Heart left ventricle (tissue), 13 donors: ENCODE measurements around the gene NDUFAF2.
"Not testable (repeated sequence)": the region's sequence is repeated elsewhere in the genome, so short reads cannot be mapped to it uniquely, and the experiment has no call there.

ENCODE experiments used
- POLR2A ChIP-seq, 2 donors: fragments of 450-650 bp; IDR thresholded peaks; one replicate each; pipeline ENCODE4 v1.6.1; 2017; ENCODE audit warnings: antibody characterized with exemption in 2 of 2, mild to moderate bottlenecking in 2 of 2, moderate library complexity in 2 of 2
- TF ChIP-seq, protein P1 (sequence below), 12 donors: fragments of 200-600 bp; sonication (generic) in 4 of 12; IDR thresholded peaks; one replicate each; pipeline versions ENCODE4 v1.5.0 to v1.8.0; 2018 to 2022; ENCODE audit warnings: antibody characterized with exemption in 12 of 12, mild to moderate bottlenecking in 5 of 12
- donor health status: ischemic (EF 13 %, LVEDD 7.1; RV severe dilation, severe dysfunction).
- donor health status: DM: no; HTN: yes; CAD: no.
- donor health status: DM: no; HTN: no; CAD: no.
- donor health status: ischemic (EF 25% LVEDD 6.9; RV normal size, moderate dysfunction).
- donor health status: ischemic (EF 25% LVEDD 5.7; RV mildly dilated, moderate dysfunction).
- donor health status: ischemic (EF 35%, LVEDD 5.7; RV mildly dilated, moderate dysfunction).
- donor health status: nonischemic (EF 11% LVEDD 7.7; RV severe dilation, severe dysfunction).
- donor health status: DM: yes; HTN: yes; CAD: no.
- donor health status: PGD.
- donor health status: ischemic (EF 29% LVEDD 5.4; RV normal size, mild dysfunction).
- donor health status: nonischemic (EF 23%, LVEDD 6.1; RV moderate dilation, normal function).

DNA sequence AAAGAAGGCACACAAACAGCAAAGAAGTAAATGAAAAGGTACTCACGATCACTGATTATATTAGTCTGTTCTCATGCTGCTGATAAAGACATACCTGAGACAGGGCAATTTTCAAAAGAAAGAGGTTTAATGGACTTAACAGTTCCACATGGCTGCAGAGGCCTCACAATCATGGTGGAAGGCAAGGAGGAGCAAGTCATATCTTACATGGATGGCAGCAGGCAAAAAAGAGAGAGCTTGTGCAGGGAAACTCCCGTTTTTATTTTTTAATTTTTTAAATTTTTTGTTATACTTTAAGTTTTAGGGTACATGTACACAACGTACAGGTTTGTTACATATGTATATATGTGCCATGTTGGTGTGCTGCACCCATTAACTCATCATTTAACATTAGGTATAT, 37.1 kb downstream of the NDUFAF2 start:
- not testable (repeated sequence) for TF ChIP-seq POLR2A (IDR thresholded peaks at IDR 0.05)
- TF ChIP-seq, protein P1, sequence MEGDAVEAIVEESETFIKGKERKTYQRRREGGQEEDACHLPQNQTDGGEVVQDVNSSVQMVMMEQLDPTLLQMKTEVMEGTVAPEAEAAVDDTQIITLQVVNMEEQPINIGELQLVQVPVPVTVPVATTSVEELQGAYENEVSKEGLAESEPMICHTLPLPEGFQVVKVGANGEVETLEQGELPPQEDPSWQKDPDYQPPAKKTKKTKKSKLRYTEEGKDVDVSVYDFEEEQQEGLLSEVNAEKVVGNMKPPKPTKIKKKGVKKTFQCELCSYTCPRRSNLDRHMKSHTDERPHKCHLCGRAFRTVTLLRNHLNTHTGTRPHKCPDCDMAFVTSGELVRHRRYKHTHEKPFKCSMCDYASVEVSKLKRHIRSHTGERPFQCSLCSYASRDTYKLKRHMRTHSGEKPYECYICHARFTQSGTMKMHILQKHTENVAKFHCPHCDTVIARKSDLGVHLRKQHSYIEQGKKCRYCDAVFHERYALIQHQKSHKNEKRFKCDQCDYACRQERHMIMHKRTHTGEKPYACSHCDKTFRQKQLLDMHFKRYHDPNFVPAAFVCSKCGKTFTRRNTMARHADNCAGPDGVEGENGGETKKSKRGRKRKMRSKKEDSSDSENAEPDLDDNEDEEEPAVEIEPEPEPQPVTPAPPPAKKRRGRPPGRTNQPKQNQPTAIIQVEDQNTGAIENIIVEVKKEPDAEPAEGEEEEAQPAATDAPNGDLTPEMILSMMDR (IDR thresholded peaks at IDR 0.05), result not testable (repeated sequence)
